ENCODE data around the gene TMEFF1.
"Not testable (repeated sequence)": the region's sequence is repeated elsewhere in the genome, so short reads cannot be mapped to it uniquely, and the experiment has no call there.

Gene TMEFF1

GRCh38 chr9:100485196-100485595 is 12.2 kb downstream of the TMEFF1 start:
- H3K27ac ChIP-seq, result no peak overlapping the region
- DNase-seq (ENCODE audit: low read depth, low spot score), result no peak

- H3K27ac ChIP-seq, result no peak overlapping the region
- no peak for DNase-seq (ENCODE audit: low read depth, low spot score)
These were observed 13.7 kb downstream of the TMEFF1 start for GRCh38 chr9:100486479-100487176.

GRCh38 chr9:100488177-100488576 is 15.2 kb downstream of the TMEFF1 start:
- H3K27ac ChIP-seq, result no peak overlapping the region
- DNase-seq (ENCODE audit: low read depth, low spot score), result no peak

- no peak for DNase-seq (ENCODE audit: low read depth, low spot score)
- no peak overlapping the region for H3K27ac ChIP-seq
These were observed 16.9 kb downstream of the TMEFF1 start for GRCh38 chr9:100489836-100490235.

GRCh38 chr9:100492952-100493351 is 20.0 kb downstream of the TMEFF1 start:
- DNase-seq (ENCODE audit: low read depth, low spot score), result no peak
- no peak overlapping the region for H3K27ac ChIP-seq

- no peak for DNase-seq (ENCODE audit: low read depth, low spot score)
These were observed 25.6 kb downstream of the TMEFF1 start for GRCh38 chr9:100498592-100498991.

GRCh38 chr9:100499460-100499859 is 26.5 kb downstream of the TMEFF1 start:
- H3K27ac ChIP-seq, result no peak overlapping the region
- DNase-seq (ENCODE audit: low read depth, low spot score), result no peak

More at GRCh38 chr9:100498592-100498991, 25.6 kb downstream of the TMEFF1 start:
- no peak overlapping the region for H3K27ac ChIP-seq

- no peak for DNase-seq (ENCODE audit: low read depth, low spot score)
- H3K27ac ChIP-seq, result no peak overlapping the region
These were observed 26.9 kb downstream of the TMEFF1 start for GRCh38 chr9:100499866-100500265.

GRCh38 chr9:100505564-100506159 is 32.7 kb downstream of the TMEFF1 start:
- no peak for DNase-seq (ENCODE audit: low read depth, low spot score)
- H3K27ac ChIP-seq, result no peak overlapping the region

- H3K27ac ChIP-seq; DNase-seq (ENCODE audit: low read depth, low spot score): not testable (repeated sequence)
These were observed 34.4 kb downstream of the TMEFF1 start for GRCh38 chr9:100507350-100507749.

GRCh38 chr9:100511205-100511604 is 38.3 kb downstream of the TMEFF1 start:
- no peak overlapping the region for H3K27ac ChIP-seq
- DNase-seq (ENCODE audit: low read depth, low spot score), result no peak

GRCh38 chr9:100515578-100516494 is 42.9 kb downstream of the TMEFF1 start:
- DNase-seq (ENCODE audit: low read depth, low spot score), result no peak
- no peak overlapping the region for H3K27ac ChIP-seq

- DNase-seq (ENCODE audit: low read depth, low spot score), result no peak
- no peak overlapping the region for H3K27ac ChIP-seq
These were observed 48.3 kb downstream of the TMEFF1 start for GRCh38 chr9:100521282-100521681.

- DNase-seq (ENCODE audit: low read depth, low spot score), result no peak
- no peak overlapping the region for H3K27ac ChIP-seq
These were observed 52.6 kb downstream of the TMEFF1 start for GRCh38 chr9:100525563-100525962.

- H3K27ac ChIP-seq; DNase-seq (ENCODE audit: low read depth, low spot score): not testable (repeated sequence)
These were observed 54.3 kb downstream of the TMEFF1 start for GRCh38 chr9:100527180-100527794.

- H3K27ac ChIP-seq, result no peak overlapping the region
- DNase-seq (ENCODE audit: low read depth, low spot score), result no peak
These were observed 61.5 kb downstream of the TMEFF1 start for GRCh38 chr9:100534401-100534800.

- H3K27ac ChIP-seq, result no peak overlapping the region
- DNase-seq (ENCODE audit: low read depth, low spot score), result no peak
These were observed 67.4 kb downstream of the TMEFF1 start for GRCh38 chr9:100540327-100540726.

- no peak overlapping the region for H3K27ac ChIP-seq
- no peak for DNase-seq (ENCODE audit: low read depth, low spot score)
These were observed 76.1 kb downstream of the TMEFF1 start for GRCh38 chr9:100549048-100549447.

GRCh38 chr9:100554935-100555401 is 82.0 kb downstream of the TMEFF1 start:
- no peak overlapping the region for H3K27ac ChIP-seq
- DNase-seq (ENCODE audit: low read depth, low spot score), result peak; percentile 22

- DNase-seq (ENCODE audit: low read depth, low spot score), result no peak
- H3K27ac ChIP-seq, result no peak overlapping the region
These were observed 82.5 kb downstream of the TMEFF1 start for GRCh38 chr9:100555471-100555870.
